H1 (cell line): ENCODE results near the gene HNF1A. TPM values are rescaled to one million over a fixed set of nuclear protein-coding genes. Genes with fewer than 3 reads are reported as not detected.

Experiments
- CTCF ChIA-PET: fragments of 300-600 bp; sonication (Branson Sonifier 250); formaldehyde crosslinking; loops from one replicate; lab custom pipeline; 2021; ENCODE audit not compliant: partially characterized antibody; lab: Charles Lee
- POLR2A ChIA-PET: fragments of 300-600 bp; sonication (Branson Sonifier 250); formaldehyde crosslinking; loops from one replicate; lab custom pipeline; 2021; ENCODE audit warnings: inconsistent platforms; ENCODE audit not compliant: partially characterized antibody; lab: Charles Lee
- DNase-seq, 2 experiments: peaks; one replicate each; pipeline versions ENCODE4 v3.0.0 to v3.0.0-alpha.2; 2010 to 2022; ENCODE audit warnings: low spot score in 2 of 2, low read depth in 1 of 2, mixed read lengths in 1 of 2
- FAIRE-seq: peaks from 2 replicates; lab custom pipeline; 2011; peaks lifted over from hg19 to GRCh38; lab: Jason Lieb, UNC
- H2AFZ ChIP-seq: 2 replicates; pipeline ENCODE4 v1.8.1; 2012; ENCODE audit warnings: low read length, inconsistent platforms
- H2AK5ac ChIP-seq: 2 replicates; pipeline ENCODE4 v1.6.1; 2013; ENCODE audit warnings: low read depth, low read length
- H2BK120ac ChIP-seq: replicated peaks from 2 replicates; pipeline ENCODE3; 2013; ENCODE audit warnings: low read depth, low read length, inconsistent platforms
- H2BK12ac ChIP-seq: 2 replicates; pipeline ENCODE4 v1.6.1; 2013; ENCODE audit warnings: low read depth, low read length
- H2BK15ac ChIP-seq: 2 replicates; pipeline ENCODE4 v1.6.1; 2013; ENCODE audit warnings: low read length
- H2BK20ac ChIP-seq: 2 replicates; pipeline ENCODE4 v1.6.1; 2013; ENCODE audit warnings: low read length
- H2BK5ac ChIP-seq: 2 replicates; pipeline ENCODE4 v1.6.1; 2013; ENCODE audit warnings: low read depth, low read length
- H3K14ac ChIP-seq: 2 replicates; pipeline ENCODE4 v1.6.1; 2013; ENCODE audit warnings: inconsistent platforms; ENCODE audit not compliant: insufficient read length
- H3K18ac ChIP-seq: 2 replicates; pipeline ENCODE4 v1.6.1; 2013; ENCODE audit warnings: low read length; ENCODE audit errors: extremely low read depth
- H3K23ac ChIP-seq: 2 replicates; pipeline ENCODE4 v1.6.1; 2013; ENCODE audit warnings: inconsistent platforms; ENCODE audit not compliant: insufficient read length
- H3K23me2 ChIP-seq: 2 replicates; pipeline ENCODE4 v1.6.1; 2013; ENCODE audit warnings: low read depth, low read length
- H3K27ac ChIP-seq: 2 replicates; pipeline ENCODE4 v1.6.1; 2011; ENCODE audit warnings: low read depth, low read length, inconsistent platforms
- H3K27me3 ChIP-seq, 4 experiments: replicated peaks in 1 of 4; 1 replicate in 1 of 4; 2 replicates in 3 of 4; pipeline versions ENCODE4 v1.6.1 to v1.8.1; 2011 to 2013; ENCODE audit warnings: low read length in 3 of 4, mild to moderate bottlenecking in 3 of 4, inconsistent platforms in 2 of 4, mixed read lengths in 2 of 4, moderate library complexity in 1 of 4; ENCODE audit not compliant: control insufficient read depth in 3 of 4, insufficient read depth in 3 of 4; ENCODE audit errors: extremely low read depth in 1 of 4
- H3K36me3 ChIP-seq, 4 experiments: 2 replicates each; pipeline versions ENCODE4 v1.6.1 to v1.8.1; 2011 to 2013; ENCODE audit warnings: mild to moderate bottlenecking in 4 of 4, low read length in 3 of 4, moderate library complexity in 2 of 4, control low read depth in 1 of 4, inconsistent platforms in 1 of 4; ENCODE audit not compliant: insufficient read depth in 4 of 4, control insufficient read depth in 2 of 4
- H3K4ac ChIP-seq: replicated peaks from 2 replicates; pipeline ENCODE3; 2013; ENCODE audit warnings: low read length, low read depth, mixed read lengths, inconsistent platforms; ENCODE audit not compliant: insufficient read length
- H3K4me1 ChIP-seq, 4 experiments: replicated peaks in 1 of 4; 1 replicate in 1 of 4; 2 replicates in 3 of 4; pipeline versions ENCODE4 v1.6.1 to v1.8.1; 2011 to 2013; ENCODE audit warnings: low read length in 3 of 4, inconsistent platforms in 2 of 4, mixed read lengths in 1 of 4; ENCODE audit not compliant: insufficient read depth in 4 of 4, control insufficient read depth in 3 of 4
- H3K4me2 ChIP-seq, 2 experiments: 2 replicates each; pipeline versions ENCODE4 v1.6.1 to v1.8.1; 2011 to 2013; ENCODE audit warnings: low read depth in 2 of 2, low read length in 2 of 2, control low read depth in 1 of 2, inconsistent platforms in 1 of 2, mild to moderate bottlenecking in 1 of 2; ENCODE audit not compliant: insufficient read depth in 1 of 2
- H3K4me3 ChIP-seq, 4 experiments: fragments of 200-600, 300-600 bp in 1 of 4; sonication (generic), shearing (Covaris generic), sonication (Bioruptor Twin) in 1 of 4; 2 replicates each; pipeline versions ENCODE4 v1.5.1 to v1.8.1; 2011 to 2016; ENCODE audit warnings: low read length in 4 of 4, low read depth in 3 of 4, control low read depth in 2 of 4, inconsistent platforms in 2 of 4, mild to moderate bottlenecking in 2 of 4, mixed read lengths in 1 of 4, moderate library complexity in 1 of 4; ENCODE audit not compliant: insufficient read depth in 2 of 4; ENCODE audit errors: extremely low read depth in 1 of 4
- H3K56ac ChIP-seq: replicated peaks from 2 replicates; pipeline ENCODE3; 2013; ENCODE audit warnings: low read depth, mild to moderate bottlenecking, mixed read lengths, low read length, inconsistent platforms; ENCODE audit not compliant: insufficient read length
- H3K79me1 ChIP-seq: 2 replicates; pipeline ENCODE4 v1.6.1; 2013; ENCODE audit warnings: low read depth, low read length, control low read depth
- H3K79me2 ChIP-seq, 2 experiments: 2 replicates each; pipeline versions ENCODE4 v1.6.1 to v1.8.1; 2012 to 2013; ENCODE audit warnings: low read length in 2 of 2, mild to moderate bottlenecking in 2 of 2, inconsistent platforms in 1 of 2; ENCODE audit not compliant: insufficient read depth in 2 of 2, control insufficient read depth in 1 of 2
- H3K9ac ChIP-seq, 4 experiments: replicated peaks in 1 of 4; 1 replicate in 1 of 4; 2 replicates in 3 of 4; pipeline versions ENCODE4 v1.6.1 to v1.8.1; 2011 to 2013; ENCODE audit warnings: low read depth in 3 of 4, low read length in 3 of 4, control low read depth in 2 of 4, mild to moderate bottlenecking in 2 of 4, moderate library complexity in 2 of 4, inconsistent platforms in 1 of 4; ENCODE audit errors: extremely low read depth in 1 of 4
- H3K9me3 ChIP-seq, 2 experiments: 2 replicates each; pipeline versions ENCODE4 v1.6.1 to v1.8.1; 2012 to 2013; ENCODE audit warnings: mild to moderate bottlenecking in 2 of 2, moderate library complexity in 2 of 2, control low read depth in 1 of 2, inconsistent platforms in 1 of 2, low read depth in 1 of 2, low read length in 1 of 2, mixed read lengths in 1 of 2; ENCODE audit not compliant: insufficient read depth in 2 of 2
- H4K20me1 ChIP-seq, 2 experiments: replicated peaks in 1 of 2; 2 replicates each; pipeline versions ENCODE3 to v1.8.1; 2011 to 2013; ENCODE audit warnings: inconsistent platforms in 2 of 2, low read length in 2 of 2, mild to moderate bottlenecking in 1 of 2; ENCODE audit not compliant: insufficient read depth in 2 of 2, control insufficient read depth in 1 of 2
- H4K5ac ChIP-seq: 2 replicates; pipeline ENCODE4 v1.6.1; 2013; ENCODE audit warnings: low read length, low read depth, mixed read lengths, inconsistent platforms; ENCODE audit not compliant: insufficient read length
- H4K8ac ChIP-seq: 2 replicates; pipeline ENCODE4 v1.8.0; 2013; ENCODE audit warnings: mild to moderate bottlenecking, moderate library complexity, low read length, inconsistent platforms; ENCODE audit not compliant: insufficient read depth; ENCODE audit errors: extremely low read depth
- H4K91ac ChIP-seq: replicated peaks from 2 replicates; pipeline ENCODE3; 2013; ENCODE audit warnings: low read length, mixed read lengths, inconsistent platforms; ENCODE audit not compliant: insufficient read length
- CTBP2 ChIP-seq: IDR thresholded peaks from 2 replicates; pipeline ENCODE4 v1.7.0; 2011; ENCODE audit warnings: borderline replicate concordance, mild to moderate bottlenecking, moderate library complexity, mixed read lengths, low read length; ENCODE audit not compliant: insufficient read depth, insufficient read length
- E2F6 ChIP-seq: IDR thresholded peaks from 2 replicates; pipeline ENCODE4 v1.6.1; 2012; ENCODE audit warnings: inconsistent platforms
- EZH2 ChIP-seq: fragments of 200-600 bp; sonication (generic); IDR thresholded peaks from 2 replicates; pipeline ENCODE4 v1.7.1; 2012; ENCODE audit warnings: low read depth, mild to moderate bottlenecking, moderate library complexity, low read length, inconsistent platforms; ENCODE audit not compliant: severe bottlenecking
- MAFK ChIP-seq: IDR thresholded peaks from 2 replicates; pipeline ENCODE4 v1.6.1; 2012; ENCODE audit warnings: low read depth, mild to moderate bottlenecking, improper control_type of control experiment, low read length
- WGBS, 2 experiments: shearing (Covaris generic) in 1 of 2; methylation state at CpG; one replicate each; pipeline versions ENCODE4 v1.1.6 to v1.1.7; 2013 to 2015; ENCODE audit warnings: low lambda C conversion rate in 2 of 2, mixed read lengths in 2 of 2, inconsistent platforms in 1 of 2, low coverage in 1 of 2, missing lambda C conversion rate in 1 of 2; ENCODE audit not compliant: insufficient replicate concordance in 2 of 2, insufficient coverage in 1 of 2, insufficient read length in 1 of 2; ENCODE audit errors: extremely low coverage in 1 of 2, missing lambda C conversion rate in 1 of 2; 5-methylcytosine and 5-hydroxymethylcytosine counted together
- polyA plus RNA-seq, 7 experiments: library from polyadenylated mRNA; depleted of rRNA in 3 of 7; stranded (reverse) in 5 of 7; unstranded in 2 of 7; fragments of >200 nt in 5 of 7; fragments of 200-250 nt in 2 of 7; gene quantifications; 1 replicate in 5 of 7; 2 replicates in 1 of 7; 4 replicates in 1 of 7; pipeline versions ENCODE4 v1.2.1 to v1.2.3, GENCODE V29; 2011 to 2013; ENCODE audit warnings: missing spikeins in 2 of 7, mixed read lengths in 2 of 7
- total RNA-seq: library from RNA; stranded (reverse); fragmentation: NEBNext Ultra II Directional; extraction: Animal tissue kit (Norgen Biotek cat#: 25700); gene quantifications from 2 replicates; pipeline ENCODE4 v1.2.1, GENCODE V29; 2021

Gene HNF1A
- total and polyA plus RNA-seq, 2 of the 8 experiments (the other 6 are each of a cell fraction or from before 2014, with no cell fraction given), result not detected

- H3K4me3 ChIP-seq, result no peak overlapping the region
- no peak overlapping the region for H3K27ac ChIP-seq
- H3K9me3 ChIP-seq, result peaks cover 2 to 5% of the 10 kb centered on the region in 2 experiments; a peak in 1 of 4 replicates
- no peak overlapping the region for H2BK120ac ChIP-seq
- DNase-seq (no peak), FAIRE-seq (no peak)
- no peak overlapping the region for H4K8ac ChIP-seq
- H3K23ac ChIP-seq, result no peak overlapping the region
- no peak overlapping the region for H2BK5ac ChIP-seq
- 100% methylated on average over 1 of the region's 5 CpGs; no CpG with 5 or more reads in 1 of the 2 experiments for WGBS, 2 experiments
- no peak overlapping the region for H2BK12ac ChIP-seq
- no peak overlapping the region for H2BK15ac ChIP-seq
- H3K36me3 ChIP-seq, result no peaks in the 10 kb centered on the region
- H3K9ac ChIP-seq, result no peak overlapping the region
- no peaks in the 10 kb centered on the region for H3K23me2 ChIP-seq
- H3K79me1 ChIP-seq, result no peaks in the 10 kb centered on the region
- H4K20me1 ChIP-seq, result no peaks in the 10 kb centered on the region
- CTCF ChIA-PET, result interaction anchor here (0.6 to 2.2 kb wide), 2 partner anchors 27 to 54 kb away, joined by 3 to 7 read pairs; partner anchors contain the start of gene HNF1A
- no peak overlapping the region for H3K18ac ChIP-seq
- no peak overlapping the region for H3K56ac ChIP-seq
- no peak overlapping the region for H2BK20ac ChIP-seq
- no peak overlapping the region for H3K4me2 ChIP-seq
- no peaks in the 10 kb centered on the region for H3K79me2 ChIP-seq
- H2AK5ac ChIP-seq, result no peak overlapping the region
- no peak overlapping the region for H4K5ac ChIP-seq
- no peak overlapping the region for H3K4ac ChIP-seq
- H4K91ac ChIP-seq, result no peak overlapping the region
- H2AFZ ChIP-seq, result no peak overlapping the region
- H3K27me3 ChIP-seq, result no peaks in the 10 kb centered on the region
- H3K14ac ChIP-seq, result no peak overlapping the region
- TF ChIP-seq E2F6 (no peak), MAFK (no peak), CTBP2 (no peak), EZH2 (no peak)
- H3K4me1 ChIP-seq, result no peaks in the 10 kb centered on the region
- POLR2A ChIA-PET, result interaction anchor here (0.6 kb wide), 1 partner anchor 150 kb away, joined by 4 read pairs; no protein-coding TSS in a partner anchor
These were observed 27.5 kb upstream of the HNF1A start for GRCh38 chr12:120950807-120951206.
